GM23248 (cell line): Measurements from ENCODE around the gene CMKLR1. TPM values are rescaled to one million over a fixed set of nuclear protein-coding genes. Genes with fewer than 3 reads are reported as not detected.

Experiments
- DNase-seq: peaks from one replicate; pipeline ENCODE4 v3.0.0-alpha.2; 2015
- H2AFZ ChIP-seq: fragments of 200-600 bp; sonication (generic); 2 replicates; pipeline ENCODE4 v1.6.1; 2016; ENCODE audit warnings: antibody characterized with exemption
- H3F3A ChIP-seq: fragments of 200-600 bp; sonication (generic); 2 replicates; pipeline ENCODE4 v1.6.1; 2016; ENCODE audit warnings: mild to moderate bottlenecking, antibody characterized with exemption, mixed run types; ENCODE audit not compliant: insufficient read depth
- H3K27ac ChIP-seq: fragments of 200-600 bp; sonication (generic); 2 replicates; pipeline ENCODE4 v1.5.1; 2016; ENCODE audit warnings: mild to moderate bottlenecking
- H3K27me3 ChIP-seq: fragments of 200-600 bp; sonication (generic); replicated peaks from 2 replicates; pipeline ENCODE4 v1.6.1; 2016; ENCODE audit warnings: mild to moderate bottlenecking; ENCODE audit not compliant: insufficient read depth
- H3K36me3 ChIP-seq: fragments of 200-600 bp; sonication (generic); 2 replicates; pipeline ENCODE4 v1.6.1; 2016; ENCODE audit warnings: low read depth, mild to moderate bottlenecking
- H3K4me1 ChIP-seq: fragments of 200-600 bp; sonication (generic); 2 replicates; pipeline ENCODE4 v1.6.1; 2016; ENCODE audit warnings: mild to moderate bottlenecking; ENCODE audit not compliant: insufficient read depth
- H3K4me2 ChIP-seq: fragments of 200-600 bp; sonication (generic); one replicate; pipeline ENCODE4 v1.6.1; 2016; ENCODE audit warnings: mild to moderate bottlenecking; ENCODE audit not compliant: unreplicated experiment
- H3K4me3 ChIP-seq: fragments of 200-600 bp; sonication (generic); 2 replicates; pipeline ENCODE4 v1.5.1; 2016; ENCODE audit warnings: mild to moderate bottlenecking
- H3K79me2 ChIP-seq: fragments of 200-600 bp; sonication (generic); 2 replicates; pipeline ENCODE4 v1.6.1; 2016; ENCODE audit warnings: mild to moderate bottlenecking; ENCODE audit not compliant: insufficient read depth
- H3K9ac ChIP-seq: fragments of 200-600 bp; sonication (generic); 2 replicates; pipeline ENCODE4 v1.6.1; 2016; ENCODE audit warnings: mild to moderate bottlenecking
- H3K9me2 ChIP-seq: fragments of 200-600 bp; sonication (generic); 2 replicates; pipeline ENCODE4 v1.6.1; 2016; ENCODE audit warnings: mixed run types, mild to moderate bottlenecking, moderate library complexity; ENCODE audit not compliant: insufficient read depth
- H3K9me3 ChIP-seq: fragments of 200-600 bp; sonication (generic); one replicate; pipeline ENCODE4 v1.6.1; 2017; ENCODE audit warnings: low read depth
- H4K20me1 ChIP-seq: fragments of 200-600 bp; sonication (generic); 2 replicates; pipeline ENCODE4 v1.6.0; 2016; ENCODE audit not compliant: insufficient read depth
- EZH2 ChIP-seq: fragments of 200-600 bp; sonication (generic); IDR thresholded peaks from 2 replicates; pipeline ENCODE4 v1.6.1; 2018; ENCODE audit warnings: antibody characterized with exemption, mild to moderate bottlenecking; ENCODE audit not compliant: insufficient read depth, poor library complexity, severe bottlenecking
- EZH2phosphoT487 ChIP-seq: fragments of 200-600 bp; sonication (generic); IDR thresholded peaks from 2 replicates; pipeline ENCODE4 v1.6.1; 2018; ENCODE audit warnings: antibody characterized with exemption, moderate library complexity, mild to moderate bottlenecking, low read depth; ENCODE audit not compliant: insufficient read depth
- WGBS, 2 experiments: methylation state at CpG; one replicate each; pipeline ENCODE4 v1.1.6; 2015 to 2017; ENCODE audit warnings: low lambda C conversion rate in 2 of 2, low coverage in 1 of 2; ENCODE audit errors: missing lambda C conversion rate in 2 of 2; 5-methylcytosine and 5-hydroxymethylcytosine counted together
- in situ Hi-C: fragments of 300-500 bp; cut with MboI; formaldehyde crosslinking; loops from 2 replicates; pipeline ENCODE4 v1.15.0; 2020
- polyA plus RNA-seq: library from polyadenylated mRNA; unstranded; fragments of >200 nt; fragmentation: Nextera tagmentation; extraction: Ambion mirVana; gene quantifications from 2 replicates; pipeline ENCODE4 v1.2.1, GENCODE V29; 2016
- total RNA-seq: library from RNA; depleted of rRNA; stranded (reverse); fragments of >200 nt; shearing (Covaris generic); gene quantifications from 2 replicates; pipeline ENCODE4 v1.2.3, GENCODE V29; 2014

Gene CMKLR1
- total and polyA plus RNA-seq, 2 experiments from 2014 or later, result 1.9 to 2.9 TPM

GRCh38 chr12:108324351-108325017 lies 14.6 kb downstream of the CMKLR1 start:
- Histone ChIP-seq H3K4me3 (no peak overlapping the region), H3K4me2 (no peak overlapping the region), H3K9ac (no peak overlapping the region), H3K9me3 (no peaks in the 10 kb centered on the region), H3F3A (no peaks in the 10 kb centered on the region), H3K27ac (no peak overlapping the region), H3K36me3 (no peaks in the 10 kb centered on the region), H3K4me1 (no peaks in the 10 kb centered on the region), H3K9me2 (no peaks in the 10 kb centered on the region), H3K27me3 (no peaks in the 10 kb centered on the region; the same call in 1 of the 2 replicates), H4K20me1 (no peaks in the 10 kb centered on the region), H2AFZ (no peak overlapping the region), H3K79me2 (no peaks in the 10 kb centered on the region)
- no peak for TF ChIP-seq EZH2
- TF ChIP-seq EZH2phosphoT487, result no peak
- DNase-seq, result no peak
- 71 to 72% methylated on average over 8 of the region's 8 CpGs for WGBS, 2 experiments
- in situ Hi-C loops, result no loop called here

- in situ Hi-C loops, result no loop called here
- H2AFZ ChIP-seq, result no peak overlapping the region
- TF ChIP-seq EZH2phosphoT487 (no peak), EZH2 (no peak)
- no peaks in the 10 kb centered on the region for H4K20me1 ChIP-seq
- no peak overlapping the region for H3K9ac ChIP-seq
- no peaks in the 10 kb centered on the region for H3K9me2 ChIP-seq
- no peak overlapping the region for H3K4me3 ChIP-seq
- no peaks in the 10 kb centered on the region for H3K79me2 ChIP-seq
- H3K36me3 ChIP-seq, result no peaks in the 10 kb centered on the region
- H3K4me1 ChIP-seq, result no peaks in the 10 kb centered on the region
- no peaks in the 10 kb centered on the region; the same call in 1 of the 2 replicates for H3K27me3 ChIP-seq
- WGBS, 2 experiments, result 56 to 72% methylated on average over 1 of the region's 1 CpG
- H3K9me3 ChIP-seq, result no peaks in the 10 kb centered on the region
- no peaks in the 10 kb centered on the region for H3F3A ChIP-seq
- H3K4me2 ChIP-seq, result no peak overlapping the region
- no peak for DNase-seq
- no peak overlapping the region for H3K27ac ChIP-seq
Observed at GRCh38 chr12:108323581-108323980, 15.5 kb downstream of the CMKLR1 start.

GRCh38 chr12:108322998-108323397 lies 16.1 kb downstream of the CMKLR1 start:
- H3K27me3 ChIP-seq, result no peaks in the 10 kb centered on the region; the same call in 1 of the 2 replicates
- no peak overlapping the region for H2AFZ ChIP-seq
- H3K36me3 ChIP-seq, result no peaks in the 10 kb centered on the region
- H3K27ac ChIP-seq, result no peak overlapping the region
- no peak overlapping the region for H3K4me3 ChIP-seq
- H4K20me1 ChIP-seq, result no peaks in the 10 kb centered on the region
- H3K79me2 ChIP-seq, result no peaks in the 10 kb centered on the region
- H3K4me1 ChIP-seq, result no peaks in the 10 kb centered on the region
- H3K9me3 ChIP-seq, result no peaks in the 10 kb centered on the region
- TF ChIP-seq EZH2 (no peak), EZH2phosphoT487 (no peak)
- no peaks in the 10 kb centered on the region for H3K9me2 ChIP-seq
- in situ Hi-C loops, result no loop called here
- WGBS, 2 experiments, result 33 to 42% methylated on average over 2 of the region's 2 CpGs
- DNase-seq, result no peak
- H3F3A ChIP-seq, result no peaks in the 10 kb centered on the region
- H3K9ac ChIP-seq, result no peak overlapping the region
- no peak overlapping the region for H3K4me2 ChIP-seq

DNA sequence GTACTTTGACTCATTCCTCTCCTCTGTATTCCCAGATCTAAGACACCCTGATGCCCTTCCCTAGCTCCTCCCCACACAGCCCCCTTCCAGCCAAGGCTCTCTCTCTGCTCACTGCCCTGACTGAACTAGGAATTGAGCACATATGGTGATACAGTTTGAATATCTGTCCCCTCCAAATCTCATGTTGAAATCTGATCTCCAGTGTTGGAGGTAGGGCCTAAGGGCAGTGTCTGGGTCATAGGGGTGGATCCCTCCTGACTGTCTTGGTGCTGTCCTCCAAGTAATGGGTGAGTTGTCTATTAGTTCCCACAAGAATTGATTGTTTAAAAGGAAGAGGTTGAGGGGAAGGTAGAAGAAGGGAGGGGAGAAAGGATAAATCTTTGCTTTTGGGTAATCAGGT lies 17.4 kb downstream of the CMKLR1 start:
- H4K20me1 ChIP-seq, result no peaks in the 10 kb centered on the region
- H3K36me3 ChIP-seq, result no peaks in the 10 kb centered on the region
- in situ Hi-C loops, result no loop called here
- no peaks in the 10 kb centered on the region for H3F3A ChIP-seq
- no peak overlapping the region for H3K4me3 ChIP-seq
- H3K79me2 ChIP-seq, result no peaks in the 10 kb centered on the region
- H3K27me3 ChIP-seq, result no peaks in the 10 kb centered on the region; the same call in 1 of the 2 replicates
- no peak overlapping the region for H3K27ac ChIP-seq
- H3K9me2 ChIP-seq, result no peaks in the 10 kb centered on the region
- no peaks in the 10 kb centered on the region for H3K9me3 ChIP-seq
- no peak overlapping the region for H3K9ac ChIP-seq
- no peak for DNase-seq
- H3K4me1 ChIP-seq, result no peaks in the 10 kb centered on the region
- TF ChIP-seq EZH2phosphoT487 (no peak), EZH2 (no peak)
- H2AFZ ChIP-seq, result no peak overlapping the region
- H3K4me2 ChIP-seq, result no peak overlapping the region
